Measurements from ENCODE around the gene PRKCH.

- TF ChIP-seq MZF1 (tag by site-specific recombination; IDR thresholded peaks at IDR 0.05; ENCODE audit: borderline replicate concordance) (no peak), ZNF311 (tag by site-specific recombination; IDR thresholded peaks at IDR 0.05; ENCODE audit: borderline replicate concordance) (no peak), CTCF (tag by site-specific recombination; IDR thresholded peaks at IDR 0.05) (no peak), ZNF362 (tag by site-specific recombination; IDR thresholded peaks at IDR 0.05) (no peak), ZNF274 (IDR thresholded peaks at IDR 0.05; ENCODE audit: low read length) (no peak), ZNF274 (tag by site-specific recombination; IDR thresholded peaks at IDR 0.05; ENCODE audit: borderline replicate concordance) (no peak), ZNF146 (tag by site-specific recombination; IDR thresholded peaks at IDR 0.05) (no peak), ZNF266 (tag by site-specific recombination; IDR thresholded peaks at IDR 0.05; ENCODE audit: low read depth) (no peak)
These were observed 131.9 kb downstream of the PRKCH start for GRCh38 chr14:61453103-61453767.
